ENCODE data around the gene TIMM8B. TPM values are rescaled to one million over a fixed set of nuclear protein-coding genes. Genes with fewer than 3 reads are reported as not detected.
A peak's percentile ranks its signal among the peaks of the same experiment; 100 is the strongest.
"Not testable (repeated sequence)": the region's sequence is repeated elsewhere in the genome, so short reads cannot be mapped to it uniquely, and the experiment has no call there.

Gene TIMM8B
- total RNA-seq, 1 donor from 2014 or later: 56.3 TPM

GRCh38 chr11:112097734-112098528 lies 11.4 kb upstream of the TIMM8B start:
- H3K36me3 Mint-ChIP-seq (ENCODE audit: low read depth): peaks cover 10% of the 10 kb centered on the region
- TF ChIP-seq CTCF (IDR thresholded peaks at IDR 0.05): no peak
- H3K4me1 Mint-ChIP-seq (ENCODE audit: low read depth): peaks cover 42% of the 10 kb centered on the region
- no peaks in the 10 kb centered on the region for H3K9me3 Mint-ChIP-seq (ENCODE audit: low read depth)
- no peak overlapping the region for H3K4me3 Mint-ChIP-seq (ENCODE audit: unreplicated experiment)
- H3K27ac Mint-ChIP-seq (ENCODE audit: unreplicated experiment): peak overlapping the region; percentile 30
- no peaks in the 10 kb centered on the region for H3K27me3 Mint-ChIP-seq (ENCODE audit: low read depth)
- DNase-seq (ENCODE audit: low spot score): no peak

GRCh38 chr11:112096194-112096593 lies 9.6 kb upstream of the TIMM8B start:
- H3K36me3 Mint-ChIP-seq (ENCODE audit: low read depth): peaks cover 24% of the 10 kb centered on the region
- no peak overlapping the region for H3K4me3 Mint-ChIP-seq (ENCODE audit: unreplicated experiment)
- no peaks in the 10 kb centered on the region for H3K9me3 Mint-ChIP-seq (ENCODE audit: low read depth)
- no peaks in the 10 kb centered on the region for H3K27me3 Mint-ChIP-seq (ENCODE audit: low read depth)
- peaks cover 36% of the 10 kb centered on the region for H3K4me1 Mint-ChIP-seq (ENCODE audit: low read depth)
- TF ChIP-seq CTCF (IDR thresholded peaks at IDR 0.05): no peak
- no peak for DNase-seq (ENCODE audit: low spot score)
- peak overlapping the region; percentile 50 for H3K27ac Mint-ChIP-seq (ENCODE audit: unreplicated experiment)

GRCh38 chr11:112095302-112095701 lies 8.7 kb upstream of the TIMM8B start:
- peaks cover 29% of the 10 kb centered on the region for H3K36me3 Mint-ChIP-seq (ENCODE audit: low read depth)
- not testable (repeated sequence) for H3K4me3 Mint-ChIP-seq (ENCODE audit: unreplicated experiment); H3K9me3 Mint-ChIP-seq (ENCODE audit: low read depth); DNase-seq (ENCODE audit: low spot score); H3K27ac Mint-ChIP-seq (ENCODE audit: unreplicated experiment); H3K27me3 Mint-ChIP-seq (ENCODE audit: low read depth)
- peaks cover 27% of the 10 kb centered on the region for H3K4me1 Mint-ChIP-seq (ENCODE audit: low read depth)

- Mint-ChIP-seq H3K9me3 (ENCODE audit: low read depth) (no peaks in the 10 kb centered on the region), H3K27me3 (ENCODE audit: low read depth) (no peaks in the 10 kb centered on the region), H3K36me3 (ENCODE audit: low read depth) (peaks cover 41% of the 10 kb centered on the region), H3K4me1 (ENCODE audit: low read depth) (peaks cover 47% of the 10 kb centered on the region), H3K27ac (ENCODE audit: unreplicated experiment) (peak overlapping the region; percentile 98), H3K4me3 (ENCODE audit: unreplicated experiment) (peak overlapping the region; percentile 100)
- no peak for TF ChIP-seq CTCF (IDR thresholded peaks at IDR 0.05)
- DNase-seq (ENCODE audit: low spot score): no peak
Observed at GRCh38 chr11:112087212-112087611, 656 bp upstream of the TIMM8B start.

- no peak for TF ChIP-seq CTCF (IDR thresholded peaks at IDR 0.05)
- peaks cover 31% of the 10 kb centered on the region for H3K36me3 Mint-ChIP-seq (ENCODE audit: low read depth)
- no peaks in the 10 kb centered on the region for H3K27me3 Mint-ChIP-seq (ENCODE audit: low read depth)
- peaks cover 47% of the 10 kb centered on the region for H3K4me1 Mint-ChIP-seq (ENCODE audit: low read depth)
- H3K4me3 Mint-ChIP-seq (ENCODE audit: unreplicated experiment): peak overlapping the region; percentile 100
- no peaks in the 10 kb centered on the region for H3K9me3 Mint-ChIP-seq (ENCODE audit: low read depth)
- H3K27ac Mint-ChIP-seq (ENCODE audit: unreplicated experiment): peak overlapping the region; percentile 98
- DNase-seq (ENCODE audit: low spot score): no peak
Observed at GRCh38 chr11:112085822-112086421, 634 bp downstream of the TIMM8B start.

All from chondrocyte (in vitro differentiated cells).